Suprapubic skin (tissue), 4 donors: ENCODE results near the gene PLXNA4. TPM values are rescaled to one million over a fixed set of nuclear protein-coding genes. Genes with fewer than 3 reads are reported as not detected.
"Not testable (repeated sequence)": the region's sequence is repeated elsewhere in the genome, so short reads cannot be mapped to it uniquely, and the experiment has no call there.

Experiments used
- DNase-seq, 2 donors: peaks; one replicate each; pipeline ENCODE4 v3.0.0-alpha.2; 2019; ENCODE audit warnings: low spot score in 2 of 2
- H3K27ac ChIP-seq: fragments of 200-600 bp; sonication (generic); one replicate; pipeline ENCODE4 v1.5.1; 2019
- H3K27me3 ChIP-seq: fragments of 200-600 bp; sonication (generic); one replicate; pipeline ENCODE4 v1.5.1; 2019
- H3K36me3 ChIP-seq: fragments of 200-600 bp; sonication (generic); one replicate; pipeline ENCODE4 v1.5.1; 2019
- H3K4me1 ChIP-seq: fragments of 200-600 bp; sonication (generic); one replicate; pipeline ENCODE4 v1.5.1; 2019
- H3K4me3 ChIP-seq: fragments of 200-600 bp; sonication (generic); one replicate; pipeline ENCODE4 v1.5.1; 2019; ENCODE audit warnings: mild to moderate bottlenecking
- H3K9me3 ChIP-seq: fragments of 200-600 bp; sonication (generic); one replicate; pipeline ENCODE4 v1.5.1; 2019
- EP300 ChIP-seq: sonication (generic); formaldehyde crosslinking; IDR thresholded peaks from one replicate; pipeline ENCODE4 v1.6.1; 2017; ENCODE audit warnings: antibody characterized with exemption
- POLR2A ChIP-seq, 2 donors: fragments of 450-650 bp; IDR thresholded peaks; one replicate each; pipeline ENCODE4 v1.6.1; 2017; ENCODE audit warnings: antibody characterized with exemption in 2 of 2, mild to moderate bottlenecking in 2 of 2, moderate library complexity in 2 of 2
- POLR2AphosphoS5 ChIP-seq, 3 donors: sonication (generic); formaldehyde crosslinking; IDR thresholded peaks; one replicate each; pipeline ENCODE4 v1.6.1; 2017; ENCODE audit warnings: antibody characterized with exemption in 3 of 3
- WGBS: methylation state at CpG from one replicate; pipeline ENCODE4 v1.1.5; 2018; 5-methylcytosine and 5-hydroxymethylcytosine counted together
- total RNA-seq, 4 donors: library from RNA; depleted of rRNA; stranded (reverse); fragments of >200 nt; gene quantifications; one replicate each; pipeline ENCODE4 v1.1.0, GENCODE V29; 2016
- TF ChIP-seq, protein P1 (sequence below), 2 donors: fragments of 200-600 bp in 1 of 2; fragments of 450-650 bp in 1 of 2; sonication (generic) in 1 of 2; IDR thresholded peaks; one replicate each; pipeline ENCODE4 v1.5.1; 2016 to 2019; ENCODE audit warnings: antibody characterized with exemption in 2 of 2, mild to moderate bottlenecking in 1 of 2, moderate library complexity in 1 of 2

Gene PLXNA4
- total RNA-seq, 4 donors from 2014 or later = 5.4 to 10.7 (median 7.1) TPM

DNA sequence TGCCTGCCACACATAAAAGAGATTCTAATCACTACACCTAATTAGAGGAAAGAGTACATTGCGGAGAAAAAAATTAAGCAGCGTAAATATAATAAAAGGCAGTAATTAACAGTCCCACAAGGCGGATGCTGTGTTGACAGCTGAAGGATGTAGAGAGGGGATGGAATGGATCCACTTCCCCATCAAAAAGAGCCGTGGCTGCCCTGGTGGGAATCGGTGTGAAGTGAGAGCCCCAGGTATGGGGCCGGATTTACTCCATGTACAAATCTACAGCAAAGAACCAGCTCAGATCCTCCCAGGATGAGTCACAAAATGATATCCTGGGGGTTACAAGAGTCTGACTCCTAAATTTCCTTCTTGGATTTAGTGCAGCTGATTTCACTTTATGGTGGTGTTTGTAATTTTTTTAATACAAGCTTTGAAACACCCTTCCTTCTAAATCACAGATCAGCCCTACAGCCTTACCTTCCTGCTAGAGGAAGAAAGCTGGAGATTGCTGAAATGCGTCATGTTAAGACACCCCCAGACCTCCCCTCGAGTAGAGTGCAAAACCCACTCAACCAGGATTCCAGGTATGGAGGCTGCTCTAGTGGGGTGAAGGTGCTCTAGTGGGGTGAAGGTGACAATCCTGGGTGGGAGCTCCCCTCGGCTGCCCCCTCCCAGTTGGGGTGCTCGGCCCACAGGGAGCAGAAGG lies 398.4 kb downstream of the PLXNA4 start:
- H3K27me3 ChIP-seq = no peaks in the 10 kb centered on the region
- no peak overlapping the region for H3K27ac ChIP-seq
- H3K4me1 ChIP-seq = no peaks in the 10 kb centered on the region
- H3K36me3 ChIP-seq = no peaks in the 10 kb centered on the region
- 66% methylated on average over 9 of the region's 10 CpGs for WGBS
- DNase-seq = no peak
- TF ChIP-seq POLR2A (IDR thresholded peaks at IDR 0.05) (no peak), EP300 (no peak), POLR2AphosphoS5 (IDR thresholded peaks at IDR 0.05) (no peak)
- TF ChIP-seq, protein P1, sequence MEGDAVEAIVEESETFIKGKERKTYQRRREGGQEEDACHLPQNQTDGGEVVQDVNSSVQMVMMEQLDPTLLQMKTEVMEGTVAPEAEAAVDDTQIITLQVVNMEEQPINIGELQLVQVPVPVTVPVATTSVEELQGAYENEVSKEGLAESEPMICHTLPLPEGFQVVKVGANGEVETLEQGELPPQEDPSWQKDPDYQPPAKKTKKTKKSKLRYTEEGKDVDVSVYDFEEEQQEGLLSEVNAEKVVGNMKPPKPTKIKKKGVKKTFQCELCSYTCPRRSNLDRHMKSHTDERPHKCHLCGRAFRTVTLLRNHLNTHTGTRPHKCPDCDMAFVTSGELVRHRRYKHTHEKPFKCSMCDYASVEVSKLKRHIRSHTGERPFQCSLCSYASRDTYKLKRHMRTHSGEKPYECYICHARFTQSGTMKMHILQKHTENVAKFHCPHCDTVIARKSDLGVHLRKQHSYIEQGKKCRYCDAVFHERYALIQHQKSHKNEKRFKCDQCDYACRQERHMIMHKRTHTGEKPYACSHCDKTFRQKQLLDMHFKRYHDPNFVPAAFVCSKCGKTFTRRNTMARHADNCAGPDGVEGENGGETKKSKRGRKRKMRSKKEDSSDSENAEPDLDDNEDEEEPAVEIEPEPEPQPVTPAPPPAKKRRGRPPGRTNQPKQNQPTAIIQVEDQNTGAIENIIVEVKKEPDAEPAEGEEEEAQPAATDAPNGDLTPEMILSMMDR (IDR thresholded peaks at IDR 0.05) = no peak
- no peak overlapping the region for H3K4me3 ChIP-seq
- no peaks in the 10 kb centered on the region for H3K9me3 ChIP-seq

DNA sequence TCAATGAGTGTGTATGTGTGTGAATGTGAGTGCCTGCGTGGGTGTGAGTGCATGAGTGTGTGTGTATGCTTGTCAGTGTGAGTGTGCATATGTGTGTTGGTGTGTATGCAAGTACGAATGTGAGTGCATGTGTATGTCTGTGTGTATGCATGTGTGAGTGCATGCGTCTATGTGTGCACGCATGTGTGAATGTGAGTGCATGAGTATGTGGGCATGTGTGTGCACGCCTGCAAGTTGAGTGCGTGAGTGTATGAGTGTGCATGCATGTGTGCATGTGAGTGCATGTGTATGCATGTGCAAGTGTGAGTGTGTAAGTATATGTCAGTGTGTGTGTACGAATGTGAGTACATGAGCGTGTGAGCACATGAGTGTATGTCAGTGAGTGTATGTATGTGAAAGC lies 399.6 kb downstream of the PLXNA4 start:
- no peaks in the 10 kb centered on the region for H3K9me3 ChIP-seq
- no peak for DNase-seq
- no peaks in the 10 kb centered on the region for H3K36me3 ChIP-seq
- H3K27ac ChIP-seq = no peak overlapping the region
- 98% methylated on average over 8 of the region's 8 CpGs for WGBS
- H3K4me1 ChIP-seq = no peaks in the 10 kb centered on the region
- no peak overlapping the region for H3K4me3 ChIP-seq
- TF ChIP-seq POLR2A (IDR thresholded peaks at IDR 0.05) = no peak
- TF ChIP-seq EP300 = no peak
- TF ChIP-seq POLR2AphosphoS5 (IDR thresholded peaks at IDR 0.05) = no peak
- TF ChIP-seq, protein P1 (IDR thresholded peaks at IDR 0.05) = no peak
- no peaks in the 10 kb centered on the region for H3K27me3 ChIP-seq

DNA sequence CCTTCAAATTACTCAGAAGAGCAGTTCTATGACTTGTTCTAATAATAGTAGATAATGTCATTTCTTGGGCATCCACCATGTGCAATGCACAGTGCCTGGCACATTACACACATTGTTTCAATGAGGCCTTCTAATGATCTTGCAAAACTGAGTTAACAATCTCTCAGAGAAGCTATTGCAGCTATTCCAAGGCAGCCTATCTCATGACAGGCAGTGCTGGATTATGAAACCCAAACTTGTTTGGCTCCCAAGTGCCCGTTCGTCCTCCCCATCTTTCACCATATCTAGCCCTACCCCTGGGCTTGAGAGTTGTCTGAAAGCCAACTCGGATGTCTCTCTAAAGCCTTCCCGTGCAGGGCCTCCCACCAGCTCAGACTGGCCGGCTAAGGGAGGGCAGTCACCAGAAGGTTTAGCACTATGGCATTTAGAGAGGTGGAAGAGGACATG lies 405.1 kb downstream of the PLXNA4 start:
- WGBS = 45% methylated on average over 5 of the region's 5 CpGs
- Histone ChIP-seq H3K36me3 (no peaks in the 10 kb centered on the region), H3K4me3 (no peak overlapping the region), H3K27ac (no peak overlapping the region), H3K9me3 (no peaks in the 10 kb centered on the region), H3K27me3 (no peaks in the 10 kb centered on the region), H3K4me1 (no peaks in the 10 kb centered on the region)
- no peak for DNase-seq
- TF ChIP-seq, protein P1 (IDR thresholded peaks at IDR 0.05) = no peak
- TF ChIP-seq EP300 = no peak
- no peak for TF ChIP-seq POLR2AphosphoS5 (IDR thresholded peaks at IDR 0.05)
- TF ChIP-seq POLR2A (IDR thresholded peaks at IDR 0.05) = no peak

DNA sequence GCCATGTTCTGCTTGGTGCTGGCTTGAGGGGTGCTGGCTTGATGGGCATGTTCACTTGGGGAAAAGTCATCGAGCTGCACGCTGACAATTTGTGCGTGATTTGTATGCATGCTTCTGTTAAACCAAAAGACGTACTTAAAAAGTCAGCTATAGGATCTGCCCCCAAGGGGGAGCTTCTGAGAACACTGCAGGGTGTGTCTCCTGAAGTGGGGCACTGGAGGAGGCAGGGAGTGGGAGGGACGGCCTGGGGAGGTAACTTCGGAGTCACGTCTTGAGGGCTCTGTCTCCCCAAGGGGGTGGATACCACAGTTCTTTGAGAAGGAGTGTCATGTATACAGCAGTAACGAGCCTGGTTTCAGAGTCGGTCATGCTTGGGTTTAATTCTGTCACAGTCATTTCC lies 406.5 kb downstream of the PLXNA4 start:
- Histone ChIP-seq H3K4me3 (no peak overlapping the region), H3K4me1 (no peaks in the 10 kb centered on the region), H3K36me3 (no peaks in the 10 kb centered on the region), H3K9me3 (no peaks in the 10 kb centered on the region), H3K27me3 (no peaks in the 10 kb centered on the region), H3K27ac (no peak overlapping the region)
- TF ChIP-seq POLR2A (IDR thresholded peaks at IDR 0.05) (no peak), POLR2AphosphoS5 (IDR thresholded peaks at IDR 0.05) (no peak), EP300 (no peak)
- TF ChIP-seq, protein P1 (IDR thresholded peaks at IDR 0.05) = no peak
- no peak for DNase-seq
- WGBS = 40% methylated on average over 9 of the region's 9 CpGs

DNA sequence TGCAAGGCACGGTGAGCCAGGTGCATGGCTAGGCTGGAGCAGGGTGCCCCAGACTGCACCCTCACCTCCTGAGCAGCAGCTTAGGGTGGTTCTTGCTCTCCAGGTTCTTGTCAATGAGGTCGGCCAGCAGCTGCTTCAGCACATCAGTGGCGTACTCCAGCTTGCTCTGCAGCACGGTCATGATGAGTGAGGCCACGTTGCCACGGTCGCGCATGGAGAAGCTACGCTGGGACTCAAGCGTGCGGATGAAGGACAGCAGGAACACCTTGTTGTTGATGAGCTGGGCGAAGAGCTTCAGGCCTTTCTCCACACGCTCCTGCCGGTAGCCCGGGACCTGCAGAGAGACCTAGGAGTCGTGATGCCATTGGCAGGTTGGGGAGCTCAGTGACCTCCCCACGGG lies 408.0 kb downstream of the PLXNA4 start:
- Histone ChIP-seq H3K4me3 (no peak overlapping the region), H3K9me3 (no peaks in the 10 kb centered on the region), H3K36me3 (no peaks in the 10 kb centered on the region), H3K4me1 (no peaks in the 10 kb centered on the region), H3K27ac (no peak overlapping the region), H3K27me3 (peaks cover 8% of the 10 kb centered on the region)
- TF ChIP-seq EP300 (no peak), POLR2A (IDR thresholded peaks at IDR 0.05) (no peak)
- WGBS = 98% methylated on average over 5 of the region's 17 CpGs
- DNase-seq = no peak

GRCh38 chr7:132165695-132166094 lies 410.6 kb downstream of the PLXNA4 start:
- not testable (repeated sequence) for H3K9me3 ChIP-seq, H3K27ac ChIP-seq, H3K4me3 ChIP-seq, H3K27me3 ChIP-seq, DNase-seq, H3K36me3 ChIP-seq
- 92% methylated on average over 7 of the region's 7 CpGs for WGBS
- H3K4me1 ChIP-seq = peaks cover 14% of the 10 kb centered on the region
